Neuron (in vitro differentiated cells): ENCODE data around the gene SLC34A2.

Source experiments
- H2AFZ ChIP-seq: one replicate; pipeline ENCODE4 v1.6.1; 2013; ENCODE audit warnings: low read depth, mild to moderate bottlenecking, inconsistent platforms, low read length, moderate library complexity
- H3K27me3 ChIP-seq: one replicate; pipeline ENCODE4 v1.6.1; 2013; ENCODE audit warnings: low read length; ENCODE audit not compliant: insufficient read depth
- H3K36me3 ChIP-seq: one replicate; pipeline ENCODE4 v1.6.1; 2013; ENCODE audit warnings: low read length; ENCODE audit not compliant: insufficient read depth
- H3K4me1 ChIP-seq: one replicate; pipeline ENCODE4 v1.6.1; 2013; ENCODE audit warnings: low read length; ENCODE audit not compliant: insufficient read depth
- H3K4me3 ChIP-seq: 2 replicates; pipeline ENCODE4 v1.5.1; 2013; ENCODE audit warnings: mild to moderate bottlenecking, low read length, moderate library complexity
- H3K9me3 ChIP-seq: one replicate; pipeline ENCODE4 v1.6.1; 2013; ENCODE audit warnings: low read length

Gene SLC34A2

GRCh38 chr4:25710637-25711036 lies 55.0 kb downstream of the SLC34A2 start:
- H3K27me3 ChIP-seq: no peaks in the 10 kb centered on the region
- H3K9me3 ChIP-seq: no peaks in the 10 kb centered on the region
- H2AFZ ChIP-seq: no peak overlapping the region
- H3K4me3 ChIP-seq: no peak overlapping the region
- H3K36me3 ChIP-seq: no peaks in the 10 kb centered on the region
- no peaks in the 10 kb centered on the region for H3K4me1 ChIP-seq

GRCh38 chr4:25712611-25713010 lies 57.0 kb downstream of the SLC34A2 start:
- Histone ChIP-seq H3K9me3 (no peaks in the 10 kb centered on the region), H2AFZ (no peak overlapping the region), H3K4me1 (no peaks in the 10 kb centered on the region), H3K27me3 (no peaks in the 10 kb centered on the region), H3K4me3 (no peak overlapping the region), H3K36me3 (no peaks in the 10 kb centered on the region)

- H3K9me3 ChIP-seq: no peaks in the 10 kb centered on the region
- H3K36me3 ChIP-seq: no peaks in the 10 kb centered on the region
These were observed 58.2 kb downstream of the SLC34A2 start for GRCh38 chr4:25713812-25714211.

GRCh38 chr4:25722964-25723363 lies 67.3 kb downstream of the SLC34A2 start:
- H3K4me3 ChIP-seq: no peak overlapping the region
- no peaks in the 10 kb centered on the region for H3K27me3 ChIP-seq
- no peaks in the 10 kb centered on the region for H3K9me3 ChIP-seq
- H3K4me1 ChIP-seq: no peaks in the 10 kb centered on the region
- H2AFZ ChIP-seq: no peak overlapping the region
- no peaks in the 10 kb centered on the region for H3K36me3 ChIP-seq

More at GRCh38 chr4:25713812-25714211, 58.2 kb downstream of the SLC34A2 start:
- H3K4me1 ChIP-seq: no peaks in the 10 kb centered on the region
- H3K27me3 ChIP-seq: no peaks in the 10 kb centered on the region
- H2AFZ ChIP-seq: no peak overlapping the region
- no peak overlapping the region for H3K4me3 ChIP-seq

- Histone ChIP-seq H2AFZ (no peak overlapping the region), H3K27me3 (no peaks in the 10 kb centered on the region), H3K9me3 (no peaks in the 10 kb centered on the region), H3K36me3 (no peaks in the 10 kb centered on the region), H3K4me1 (no peaks in the 10 kb centered on the region), H3K4me3 (no peak overlapping the region)
These were observed 67.8 kb downstream of the SLC34A2 start for GRCh38 chr4:25723409-25723808.

- H3K36me3 ChIP-seq: no peaks in the 10 kb centered on the region
- peaks cover 4% of the 10 kb centered on the region for H3K4me1 ChIP-seq
- no peaks in the 10 kb centered on the region for H3K27me3 ChIP-seq
- H3K9me3 ChIP-seq: no peaks in the 10 kb centered on the region
- no peak overlapping the region for H3K4me3 ChIP-seq
- H2AFZ ChIP-seq: no peak overlapping the region
These were observed 70.2 kb downstream of the SLC34A2 start for GRCh38 chr4:25725870-25726269.

GRCh38 chr4:25727711-25728493 lies 72.3 kb downstream of the SLC34A2 start:
- Histone ChIP-seq H3K27me3 (no peaks in the 10 kb centered on the region), H2AFZ (no peak overlapping the region), H3K4me3 (no peak overlapping the region), H3K9me3 (no peaks in the 10 kb centered on the region), H3K36me3 (no peaks in the 10 kb centered on the region), H3K4me1 (peaks cover 4% of the 10 kb centered on the region)
